PC-9 (cell line): Measurements from ENCODE around the gene WDR5.

Experiments
- CTCF ChIP-seq: fragments of 200-600 bp; sonication (generic); conservative IDR thresholded peaks from 2 replicates; pipeline ENCODE4 v1.6.1; 2017; ENCODE audit warnings: mixed run types, antibody characterized with exemption, mild to moderate bottlenecking, moderate library complexity
- EZH2 ChIP-seq: fragments of 200-600 bp; sonication (generic); IDR thresholded peaks from 2 replicates; pipeline ENCODE4 v1.8.0; 2017; ENCODE audit warnings: antibody characterized with exemption, low read depth

- no peak for TF ChIP-seq CTCF
- no peak for TF ChIP-seq EZH2
Measured at GRCh38 chr9:134177186-134177585, 41.3 kb downstream of the WDR5 start.
